Measurements from ENCODE around the gene CDK12. TPM values are rescaled to one million over a fixed set of nuclear protein-coding genes. Genes with fewer than 3 reads are reported as not detected.
A peak's percentile ranks its signal among the peaks of the same experiment; 100 is the strongest.

CDK12 gene
- polyA plus RNA-seq, 1 of the 3 experiments (the other 2 are of a cell fraction): 11.6 TPM

DNA sequence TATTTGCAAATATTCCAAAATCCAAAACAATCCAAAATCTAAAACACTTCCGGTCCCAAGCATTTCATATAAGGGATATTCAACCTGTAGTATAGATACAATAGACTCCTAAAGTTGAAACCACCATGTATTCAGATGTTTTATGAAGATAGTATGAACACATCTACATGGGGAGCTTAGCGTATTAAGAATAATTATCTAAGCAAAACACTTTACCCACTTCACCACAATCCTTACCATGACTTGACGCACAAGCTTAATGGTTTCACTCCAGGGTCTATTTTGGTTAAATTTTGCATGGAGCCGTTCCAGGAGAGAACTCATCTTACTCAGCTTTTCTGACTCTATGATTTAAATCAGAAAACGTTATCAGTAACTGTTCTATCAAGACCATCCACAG lies 13.7 kb upstream of the CDK12 start:
- peaks cover 5% of the 10 kb centered on the region for H3F3A ChIP-seq (replicated peaks; ENCODE audit: insufficient read depth)
- no peak overlapping the region for H3K4me2 ChIP-seq
- TF ChIP-seq GABPA (IDR thresholded peaks at IDR 0.05; ENCODE audit: low read depth): no peak
- no peak for TF ChIP-seq NRF1 (IDR thresholded peaks at IDR 0.05; ENCODE audit: low read depth, low read length)
- no peak for TF ChIP-seq CHD2 (IDR thresholded peaks at IDR 0.05; ENCODE audit: low read length, partially characterized antibody)
- no peak for TF ChIP-seq IRF3 (IDR thresholded peaks at IDR 0.05; ENCODE audit: low read depth, low read length)
- TF ChIP-seq CTCF (IDR thresholded peaks at IDR 0.05): no peak
- no peak for TF ChIP-seq POLR2AphosphoS5 (IDR thresholded peaks at IDR 0.05; ENCODE audit: low read depth, low read length)
- TF ChIP-seq MAX (IDR thresholded peaks at IDR 0.05; ENCODE audit: low read depth): no peak
- TF ChIP-seq ELF1 (IDR thresholded peaks at IDR 0.05): no peak
- TF ChIP-seq FOXJ3 (CRISPR knock-in tag; IDR thresholded peaks at IDR 0.05): no peak
- TF ChIP-seq SMC3 (IDR thresholded peaks at IDR 0.05; ENCODE audit: low read depth, low read length): no peak
- no peak overlapping the region for H2AFZ ChIP-seq (ENCODE audit: low read depth)
- ChIA-PET POLR2A (no interaction called here), CTCF (no interaction called here)
- H3K79me2 ChIP-seq (ENCODE audit: insufficient read depth): peaks cover 65% of the 10 kb centered on the region
- no peaks in the 10 kb centered on the region for H4K20me1 ChIP-seq (ENCODE audit: insufficient read depth)
- peaks cover 12 to 54% of the 10 kb centered on the region in 2 experiments for H3K36me3 ChIP-seq (replicated peaks in 1 of 2; ENCODE audit: control insufficient read depth in 1 of 2, insufficient read depth in 2 of 2, low read length in 1 of 2)
- H3K9ac ChIP-seq: no peak overlapping the region
- H3K27me3 ChIP-seq (ENCODE audit: insufficient read depth): no peaks in the 10 kb centered on the region
- H3K9me2 ChIP-seq: no peaks in the 10 kb centered on the region
- H3K4me3 ChIP-seq (ENCODE audit: low read depth in 2 of 2, low read length in 1 of 2): no peak overlapping the region
- no peaks in the 10 kb centered on the region for H3K9me3 ChIP-seq
- 85% methylated on average over 5 of the region's 5 CpGs for WGBS (ENCODE audit: low lambda C conversion rate)
- no peak for DNase-seq
- H3K4me1 ChIP-seq (ENCODE audit: control insufficient read depth in 1 of 2, insufficient read depth in 2 of 2, low read depth in 1 of 2, low read length in 1 of 2): peaks cover 4% of the 10 kb centered on the region in 2 experiments; a peak in 2 of 4 replicates
- no peak overlapping the region for H3K27ac ChIP-seq (ENCODE audit: low read depth in 2 of 2, low read length in 1 of 2)

GRCh38 chr17:39450051-39450450 lies 11.2 kb upstream of the CDK12 start:
- ChIA-PET POLR2A (interaction anchor here (3.8 kb wide), 1 partner anchor 13 kb away, joined by 41 read pairs; the partner anchor contains the start of gene CDK12), CTCF (interaction anchor here (1.6 kb wide), 1 partner anchor 11 kb away, joined by 4 read pairs; the partner anchor contains the start of gene CDK12)
- Histone ChIP-seq H3F3A (replicated peaks; ENCODE audit: insufficient read depth) (peaks cover 7% of the 10 kb centered on the region), H3K9ac (peak overlapping the region; percentile 97), H3K27me3 (ENCODE audit: insufficient read depth) (no peaks in the 10 kb centered on the region), H3K36me3 (replicated peaks in 1 of 2; ENCODE audit: control insufficient read depth in 1 of 2, insufficient read depth in 2 of 2, low read length in 1 of 2) (peaks cover 5 to 34% of the 10 kb centered on the region in 2 experiments), H3K9me2 (no peaks in the 10 kb centered on the region), H3K79me2 (ENCODE audit: insufficient read depth) (peaks cover 62% of the 10 kb centered on the region), H4K20me1 (ENCODE audit: insufficient read depth) (no peaks in the 10 kb centered on the region), H3K4me2 (peak overlapping the region; percentile 98), H3K4me1 (ENCODE audit: control insufficient read depth in 1 of 2, insufficient read depth in 2 of 2, low read depth in 1 of 2, low read length in 1 of 2) (peaks cover 4% of the 10 kb centered on the region in 2 experiments; a peak in 2 of 4 replicates), H3K4me3 (ENCODE audit: low read depth in 2 of 2, low read length in 1 of 2) (peak overlapping the region; percentile 67 to 87), H3K27ac (ENCODE audit: low read depth in 2 of 2, low read length in 1 of 2) (peak overlapping the region in 1 of 2 experiments; percentile 85; a peak in 1 of 4 replicates), H3K9me3 (no peaks in the 10 kb centered on the region), H2AFZ (ENCODE audit: low read depth) (no peak overlapping the region)
- DNase-seq: no peak
- no peak for TF ChIP-seq GABPA (IDR thresholded peaks at IDR 0.05; ENCODE audit: low read depth)
- no peak for TF ChIP-seq SMC3 (IDR thresholded peaks at IDR 0.05; ENCODE audit: low read depth, low read length)
- no peak for TF ChIP-seq SIN3A (IDR thresholded peaks at IDR 0.05; ENCODE audit: borderline replicate concordance, low read depth, low read length)
- no peak for TF ChIP-seq YY1 (IDR thresholded peaks at IDR 0.05; ENCODE audit: low read depth)
- TF ChIP-seq POLR2AphosphoS5 (IDR thresholded peaks at IDR 0.05; ENCODE audit: low read depth, low read length): no peak
- no peak for TF ChIP-seq USF1 (IDR thresholded peaks at IDR 0.05; ENCODE audit: borderline replicate concordance, low read depth)
- no peak for TF ChIP-seq RAD21 (IDR thresholded peaks at IDR 0.05; ENCODE audit: low read length)
- 73% methylated on average over 13 of the region's 13 CpGs for WGBS (ENCODE audit: low lambda C conversion rate)

Measured in SK-N-SH (cell line).